Testis (tissue), 3 donors: ENCODE data around the gene GRK4. TPM values are rescaled to one million over a fixed set of nuclear protein-coding genes. Genes with fewer than 3 reads are reported as not detected.
A peak's percentile ranks its signal among the peaks of the same experiment; 100 is the strongest.

Experiments used
- DNase-seq: peaks from one replicate; pipeline ENCODE4 v3.0.0-alpha.2; 2019
- H3K27ac ChIP-seq, 2 donors: fragments of 200-600 bp; sonication (generic); one replicate each; pipeline ENCODE4 v1.5.1; 2019
- H3K27me3 ChIP-seq: fragments of 200-600 bp; sonication (generic); one replicate; pipeline ENCODE4 v1.5.1; 2019
- H3K36me3 ChIP-seq: fragments of 200-600 bp; sonication (generic); one replicate; pipeline ENCODE4 v1.5.1; 2017; ENCODE audit warnings: low read depth; ENCODE audit errors: missing control alignments
- H3K4me1 ChIP-seq: fragments of 200-600 bp; sonication (generic); one replicate; pipeline ENCODE4 v1.5.1; 2019
- H3K4me3 ChIP-seq, 2 donors: fragments of 200-600 bp; sonication (generic); one replicate each; pipeline ENCODE4 v1.5.1; 2017 to 2019
- H3K9me3 ChIP-seq: fragments of 200-600 bp; sonication (generic); one replicate; pipeline ENCODE4 v1.5.1; 2017
- POLR2A ChIP-seq: fragments of 450-650 bp; IDR thresholded peaks from one replicate; pipeline ENCODE4 v1.6.1; 2017; ENCODE audit warnings: antibody characterized with exemption, mild to moderate bottlenecking, moderate library complexity
- WGBS, 2 donors: methylation state at CpG; one replicate each; pipeline ENCODE4 v1.1.5; 2018; 5-methylcytosine and 5-hydroxymethylcytosine counted together
- intact Hi-C: fragments of 100-400 bp; cut with DNase I; formaldehyde crosslinking; loops from one replicate; pipeline ENCODE4 v1.15.1; 2023; ENCODE audit warnings: low total_unique reads
- polyA plus RNA-seq: library from polyadenylated mRNA; stranded (reverse); fragments of 350-450 nt; fragmentation: Illumina TruSeq; extraction: RNeasy Lipid Tissue Mini Kit (QIAGEN cat#74804); gene quantifications from one replicate; pipeline ENCODE4 v1.2.3, GENCODE V29; 2014; ENCODE audit warnings: low read depth, low replicate concordance; ENCODE audit not compliant: insufficient read depth
- total RNA-seq, 2 donors: library from RNA; depleted of rRNA; stranded (reverse); fragments of >200 nt; gene quantifications; one replicate each; pipeline ENCODE4 v1.2.3, GENCODE V29; 2016
- TF ChIP-seq, protein P1 (sequence below), 3 experiments: fragments of 450-650 bp in 2 of 3; fragments of 200-600 bp in 1 of 3; sonication (generic) in 1 of 3; IDR thresholded peaks; one replicate each; pipeline ENCODE4 v1.5.1; 2016 to 2019; ENCODE audit warnings: antibody characterized with exemption in 3 of 3, mild to moderate bottlenecking in 2 of 3, moderate library complexity in 1 of 3

The GRK4 gene
- total and polyA plus RNA-seq, 3 donors from 2014 or later: 33.8 to 106 (median 73.0) TPM

DNA sequence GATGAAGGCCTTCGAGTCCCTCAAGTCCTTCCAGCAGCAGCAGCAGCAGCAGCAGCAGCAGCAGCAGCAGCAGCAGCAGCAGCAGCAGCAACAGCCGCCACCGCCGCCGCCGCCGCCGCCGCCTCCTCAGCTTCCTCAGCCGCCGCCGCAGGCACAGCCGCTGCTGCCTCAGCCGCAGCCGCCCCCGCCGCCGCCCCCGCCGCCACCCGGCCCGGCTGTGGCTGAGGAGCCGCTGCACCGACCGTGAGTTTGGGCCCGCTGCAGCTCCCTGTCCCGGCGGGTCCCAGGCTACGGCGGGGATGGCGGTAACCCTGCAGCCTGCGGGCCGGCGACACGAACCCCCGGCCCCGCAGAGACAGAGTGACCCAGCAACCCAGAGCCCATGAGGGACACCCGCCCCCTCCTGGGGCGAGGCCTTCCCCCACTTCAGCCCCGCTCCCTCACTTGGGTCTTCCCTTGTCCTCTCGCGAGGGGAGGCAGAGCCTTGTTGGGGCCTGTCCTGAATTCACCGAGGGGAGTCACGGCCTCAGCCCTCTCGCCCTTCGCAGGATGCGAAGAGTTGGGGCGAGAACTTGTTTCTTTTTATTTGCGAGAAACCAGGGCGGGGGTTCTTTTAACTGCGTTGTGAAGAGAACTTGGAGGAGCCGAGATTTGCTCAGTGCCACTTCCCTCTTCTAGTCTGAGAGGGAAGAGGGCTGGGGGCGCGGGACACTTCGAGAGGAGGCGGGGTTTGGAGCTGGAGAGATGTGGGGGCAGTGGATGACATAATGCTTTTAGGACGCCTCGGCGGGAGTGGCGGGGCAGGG, 111.7 kb downstream of the GRK4 start:
- Histone ChIP-seq H3K4me3 (peak overlapping the region; percentile 83 to 92), H3K27ac (peak overlapping the region; percentile 91 to 93), H3K9me3 (no peaks in the 10 kb centered on the region), H3K27me3 (no peaks in the 10 kb centered on the region), H3K36me3 (no peaks in the 10 kb centered on the region), H3K4me1 (peaks cover 18% of the 10 kb centered on the region)
- DNase-seq: peak; percentile 86
- intact Hi-C loops: no loop called here
- TF ChIP-seq, protein P1, sequence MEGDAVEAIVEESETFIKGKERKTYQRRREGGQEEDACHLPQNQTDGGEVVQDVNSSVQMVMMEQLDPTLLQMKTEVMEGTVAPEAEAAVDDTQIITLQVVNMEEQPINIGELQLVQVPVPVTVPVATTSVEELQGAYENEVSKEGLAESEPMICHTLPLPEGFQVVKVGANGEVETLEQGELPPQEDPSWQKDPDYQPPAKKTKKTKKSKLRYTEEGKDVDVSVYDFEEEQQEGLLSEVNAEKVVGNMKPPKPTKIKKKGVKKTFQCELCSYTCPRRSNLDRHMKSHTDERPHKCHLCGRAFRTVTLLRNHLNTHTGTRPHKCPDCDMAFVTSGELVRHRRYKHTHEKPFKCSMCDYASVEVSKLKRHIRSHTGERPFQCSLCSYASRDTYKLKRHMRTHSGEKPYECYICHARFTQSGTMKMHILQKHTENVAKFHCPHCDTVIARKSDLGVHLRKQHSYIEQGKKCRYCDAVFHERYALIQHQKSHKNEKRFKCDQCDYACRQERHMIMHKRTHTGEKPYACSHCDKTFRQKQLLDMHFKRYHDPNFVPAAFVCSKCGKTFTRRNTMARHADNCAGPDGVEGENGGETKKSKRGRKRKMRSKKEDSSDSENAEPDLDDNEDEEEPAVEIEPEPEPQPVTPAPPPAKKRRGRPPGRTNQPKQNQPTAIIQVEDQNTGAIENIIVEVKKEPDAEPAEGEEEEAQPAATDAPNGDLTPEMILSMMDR (IDR thresholded peaks at IDR 0.05): no peak
- no peak for TF ChIP-seq POLR2A
- WGBS, 2 donors: 1% methylated on average over 21 to 32 of the region's 60 CpGs

DNA sequence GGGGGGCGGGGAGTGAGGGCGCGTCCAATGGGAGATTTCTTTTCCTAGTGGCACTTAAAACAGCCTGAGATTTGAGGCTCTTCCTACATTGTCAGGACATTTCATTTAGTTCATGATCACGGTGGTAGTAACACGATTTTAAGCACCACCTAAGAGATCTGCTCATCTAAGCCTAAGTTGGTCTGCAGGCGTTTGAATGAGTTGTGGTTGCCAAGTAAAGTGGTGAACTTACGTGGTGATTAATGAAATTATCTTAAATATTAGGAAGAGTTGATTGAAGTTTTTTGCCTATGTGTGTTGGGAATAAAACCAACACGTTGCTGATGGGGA, 112.2 kb downstream of the GRK4 start:
- H3K9me3 ChIP-seq: no peaks in the 10 kb centered on the region
- H3K4me3 ChIP-seq: peak overlapping the region; percentile 83 to 92
- H3K4me1 ChIP-seq: peaks cover 18% of the 10 kb centered on the region
- no peaks in the 10 kb centered on the region for H3K36me3 ChIP-seq
- TF ChIP-seq, protein P1 (IDR thresholded peaks at IDR 0.05): no peak
- no peak for TF ChIP-seq POLR2A
- H3K27ac ChIP-seq: peak overlapping the region; percentile 91 to 93
- intact Hi-C loops: no loop called here
- no peaks in the 10 kb centered on the region for H3K27me3 ChIP-seq
- 1 to 3% methylated on average over 7 of the region's 8 CpGs for WGBS, 2 donors
- no peak for DNase-seq

DNA sequence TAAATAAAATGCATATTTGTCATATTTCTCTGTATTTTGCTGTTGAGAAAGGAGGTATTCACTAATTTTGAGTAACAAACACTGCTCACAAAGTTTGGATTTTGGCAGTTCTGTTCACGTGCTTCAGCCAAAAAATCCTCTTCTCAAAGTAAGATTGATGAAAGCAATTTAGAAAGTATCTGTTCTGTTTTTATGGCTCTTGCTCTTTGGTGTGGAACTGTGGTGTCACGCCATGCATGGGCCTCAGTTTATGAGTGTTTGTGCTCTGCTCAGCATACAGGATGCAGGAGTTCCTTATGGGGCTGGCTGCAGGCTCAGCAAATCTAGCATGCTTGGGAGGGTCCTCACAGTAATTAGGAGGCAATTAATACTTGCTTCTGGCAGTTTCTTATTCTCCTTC, 114.4 kb downstream of the GRK4 start:
- Histone ChIP-seq H3K9me3 (no peaks in the 10 kb centered on the region), H3K27ac (no peak overlapping the region), H3K36me3 (no peaks in the 10 kb centered on the region), H3K27me3 (no peaks in the 10 kb centered on the region), H3K4me1 (peaks cover 18% of the 10 kb centered on the region), H3K4me3 (no peak overlapping the region)
- TF ChIP-seq POLR2A: no peak
- TF ChIP-seq, protein P1 (IDR thresholded peaks at IDR 0.05): no peak
- 58 to 78% methylated on average over 2 of the region's 2 CpGs for WGBS, 2 donors
- intact Hi-C loops: no loop called here
- DNase-seq: no peak

DNA sequence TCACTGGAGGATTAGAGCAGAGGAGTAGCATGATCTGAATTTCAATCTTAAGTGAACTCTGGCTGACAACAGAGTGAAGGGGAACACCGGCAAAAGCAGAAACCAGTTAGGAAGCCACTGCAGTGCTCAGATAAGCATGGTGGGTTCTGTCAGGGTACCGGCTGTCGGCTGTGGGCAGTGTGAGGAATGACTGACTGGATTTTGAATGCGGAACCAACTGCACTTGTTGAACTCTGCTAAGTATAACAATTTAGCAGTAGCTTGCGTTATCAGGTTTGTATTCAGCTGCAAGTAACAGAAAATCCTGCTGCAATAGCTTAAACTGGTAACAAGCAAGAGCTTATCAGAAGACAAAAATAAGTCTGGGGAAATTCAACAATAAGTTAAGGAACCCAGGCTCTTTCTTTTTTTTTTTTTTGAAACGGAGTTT, 116.3 kb downstream of the GRK4 start:
- Histone ChIP-seq H3K4me3 (no peak overlapping the region), H3K9me3 (no peaks in the 10 kb centered on the region), H3K36me3 (no peaks in the 10 kb centered on the region), H3K4me1 (peaks cover 12% of the 10 kb centered on the region), H3K27me3 (no peaks in the 10 kb centered on the region), H3K27ac (peak overlapping the region in 1 of 2 donors; percentile 63)
- TF ChIP-seq POLR2A: no peak
- TF ChIP-seq, protein P1 (IDR thresholded peaks at IDR 0.05): no peak
- intact Hi-C loops: no loop called here
- 67 to 71% methylated on average over 6 of the region's 6 CpGs for WGBS, 2 donors
- DNase-seq: no peak
